Ishikawa (cell line): ENCODE data around the gene USPL1.

ENCODE experiments used
- CEBPB ChIP-seq: IDR thresholded peaks from 2 replicates; pipeline ENCODE4 v1.6.1; 2012
- EGR1 ChIP-seq: IDR thresholded peaks from 2 replicates; pipeline ENCODE4 v1.6.1; 2012
- EP300 ChIP-seq: IDR thresholded peaks from 2 replicates; pipeline ENCODE4 v1.6.1; 2012; ENCODE audit warnings: borderline replicate concordance
- MAX ChIP-seq: IDR thresholded peaks from 2 replicates; pipeline ENCODE4 v1.6.1; 2012
- RAD21 ChIP-seq: IDR thresholded peaks from 2 replicates; pipeline ENCODE4 v1.6.1; 2012; ENCODE audit warnings: low read depth
- TAF1 ChIP-seq: IDR thresholded peaks from 2 replicates; pipeline ENCODE4 v1.6.1; 2012; ENCODE audit warnings: low read depth, mild to moderate bottlenecking
- TCF12 ChIP-seq: IDR thresholded peaks from 2 replicates; pipeline ENCODE4 v1.6.1; 2012; ENCODE audit warnings: low read depth
- TEAD4 ChIP-seq: IDR thresholded peaks from 2 replicates; pipeline ENCODE4 v1.6.1; 2012
- YY1 ChIP-seq: IDR thresholded peaks from 2 replicates; pipeline ENCODE4 v1.6.1; 2012; ENCODE audit warnings: low read depth
- ZBTB7A ChIP-seq: IDR thresholded peaks from 2 replicates; pipeline ENCODE4 v1.6.1; 2012; ENCODE audit warnings: low read depth
- TF ChIP-seq, protein P1 (sequence below): IDR thresholded peaks from 2 replicates; pipeline ENCODE4 v1.6.1; 2012; ENCODE audit warnings: low read depth, mild to moderate bottlenecking
- TF ChIP-seq, protein P2 (sequence below): IDR thresholded peaks from 2 replicates; pipeline ENCODE4 v1.6.1; 2012

DNA sequence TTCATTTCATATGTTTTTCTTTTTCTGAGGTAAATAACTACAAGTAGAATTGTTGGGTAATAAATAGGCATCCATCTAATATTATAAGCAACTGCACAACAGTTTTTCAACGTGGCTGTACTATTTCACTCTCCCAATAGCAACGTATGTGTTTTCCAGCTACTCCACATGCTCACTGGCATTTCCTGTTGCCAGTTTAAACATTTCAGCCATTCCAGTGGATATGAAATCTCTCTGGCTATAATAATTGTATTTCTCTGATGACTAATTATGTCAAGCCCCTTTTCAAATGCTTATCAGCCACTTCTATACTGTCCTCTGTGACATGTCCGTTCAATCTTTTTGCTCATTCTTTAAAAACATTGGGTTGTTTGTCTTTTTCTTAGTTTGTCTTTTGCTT lies 90.8 kb downstream of the USPL1 start:
- TF ChIP-seq RAD21 (no peak), MAX (no peak), EP300 (no peak), TEAD4 (no peak), TCF12 (no peak), TAF1 (no peak), CEBPB (no peak), ZBTB7A (no peak), EGR1 (no peak), YY1 (no peak)
- TF ChIP-seq, protein P1, sequence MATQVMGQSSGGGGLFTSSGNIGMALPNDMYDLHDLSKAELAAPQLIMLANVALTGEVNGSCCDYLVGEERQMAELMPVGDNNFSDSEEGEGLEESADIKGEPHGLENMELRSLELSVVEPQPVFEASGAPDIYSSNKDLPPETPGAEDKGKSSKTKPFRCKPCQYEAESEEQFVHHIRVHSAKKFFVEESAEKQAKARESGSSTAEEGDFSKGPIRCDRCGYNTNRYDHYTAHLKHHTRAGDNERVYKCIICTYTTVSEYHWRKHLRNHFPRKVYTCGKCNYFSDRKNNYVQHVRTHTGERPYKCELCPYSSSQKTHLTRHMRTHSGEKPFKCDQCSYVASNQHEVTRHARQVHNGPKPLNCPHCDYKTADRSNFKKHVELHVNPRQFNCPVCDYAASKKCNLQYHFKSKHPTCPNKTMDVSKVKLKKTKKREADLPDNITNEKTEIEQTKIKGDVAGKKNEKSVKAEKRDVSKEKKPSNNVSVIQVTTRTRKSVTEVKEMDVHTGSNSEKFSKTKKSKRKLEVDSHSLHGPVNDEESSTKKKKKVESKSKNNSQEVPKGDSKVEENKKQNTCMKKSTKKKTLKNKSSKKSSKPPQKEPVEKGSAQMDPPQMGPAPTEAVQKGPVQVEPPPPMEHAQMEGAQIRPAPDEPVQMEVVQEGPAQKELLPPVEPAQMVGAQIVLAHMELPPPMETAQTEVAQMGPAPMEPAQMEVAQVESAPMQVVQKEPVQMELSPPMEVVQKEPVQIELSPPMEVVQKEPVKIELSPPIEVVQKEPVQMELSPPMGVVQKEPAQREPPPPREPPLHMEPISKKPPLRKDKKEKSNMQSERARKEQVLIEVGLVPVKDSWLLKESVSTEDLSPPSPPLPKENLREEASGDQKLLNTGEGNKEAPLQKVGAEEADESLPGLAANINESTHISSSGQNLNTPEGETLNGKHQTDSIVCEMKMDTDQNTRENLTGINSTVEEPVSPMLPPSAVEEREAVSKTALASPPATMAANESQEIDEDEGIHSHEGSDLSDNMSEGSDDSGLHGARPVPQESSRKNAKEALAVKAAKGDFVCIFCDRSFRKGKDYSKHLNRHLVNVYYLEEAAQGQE: no peak
- TF ChIP-seq, protein P2, sequence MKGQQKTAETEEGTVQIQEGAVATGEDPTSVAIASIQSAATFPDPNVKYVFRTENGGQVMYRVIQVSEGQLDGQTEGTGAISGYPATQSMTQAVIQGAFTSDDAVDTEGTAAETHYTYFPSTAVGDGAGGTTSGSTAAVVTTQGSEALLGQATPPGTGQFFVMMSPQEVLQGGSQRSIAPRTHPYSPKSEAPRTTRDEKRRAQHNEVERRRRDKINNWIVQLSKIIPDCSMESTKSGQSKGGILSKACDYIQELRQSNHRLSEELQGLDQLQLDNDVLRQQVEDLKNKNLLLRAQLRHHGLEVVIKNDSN: no peak
